Ovary (tissue), 3 donors: ENCODE results near the gene DNTT.

Experiments
- CTCF ChIP-seq, 3 donors: fragments of 450-650 bp in 2 of 3; fragments of 200-600 bp in 1 of 3; IDR thresholded peaks; one replicate each; pipeline versions ENCODE4 v1.5.1 to v1.8.0; 2016 to 2022; ENCODE audit warnings: antibody characterized with exemption in 3 of 3, mild to moderate bottlenecking in 1 of 3
- EP300 ChIP-seq: sonication (generic); formaldehyde crosslinking; IDR thresholded peaks from one replicate; pipeline ENCODE4 v1.6.1; 2017; ENCODE audit warnings: antibody characterized with exemption
- POLR2A ChIP-seq: fragments of 450-650 bp; IDR thresholded peaks from one replicate; pipeline ENCODE4 v1.6.1; 2017; ENCODE audit warnings: antibody characterized with exemption, mild to moderate bottlenecking, moderate library complexity
- donor health status: DM: no; HTN: no; CAD: no.

- TF ChIP-seq CTCF (IDR thresholded peaks at IDR 0.05) (no peak), EP300 (no peak), POLR2A (no peak)
These were observed 56.1 kb downstream of the DNTT start for GRCh38 chr10:96360331-96360730.
